Measurements from ENCODE around the gene WWOX. TPM values are rescaled to one million over a fixed set of nuclear protein-coding genes. Genes with fewer than 3 reads are reported as not detected.

WWOX gene
- total and polyA plus RNA-seq, 2 experiments from 2014 or later, result 17.0 to 39.8 TPM

- TF ChIP-seq EZH2phosphoT487 (IDR thresholded peaks at IDR 0.05; ENCODE audit: low read depth, severe bottlenecking, unreplicated experiment) (no peak), CTCF (IDR thresholded peaks at IDR 0.05; ENCODE audit: poor library complexity) (no peak), EZH2 (IDR thresholded peaks at IDR 0.05; ENCODE audit: borderline replicate concordance) (no peak)
- Histone ChIP-seq H2AFZ (no peak overlapping the region), H3K4me1 (ENCODE audit: insufficient read depth) (no peaks in the 10 kb centered on the region), H3K9me2 (replicated peaks; ENCODE audit: insufficient read depth) (no peaks in the 10 kb centered on the region), H3K27ac (no peak overlapping the region), H3K9me3 (ENCODE audit: low read depth) (no peaks in the 10 kb centered on the region), H3K27me3 (no peaks in the 10 kb centered on the region), H3K4me2 (no peak overlapping the region), H3K4me3 (no peak overlapping the region), H3K79me2 (no peaks in the 10 kb centered on the region), H3K36me3 (replicated peaks; ENCODE audit: insufficient read depth, low read depth) (no peaks in the 10 kb centered on the region), H4K20me1 (ENCODE audit: insufficient read depth, poor library complexity, severe bottlenecking) (no peaks in the 10 kb centered on the region)
- DNase-seq (ENCODE audit: low spot score), result no peak
- WGBS (ENCODE audit: low lambda C conversion rate, missing lambda C conversion rate), result 97% methylated on average over 14 of the region's 14 CpGs
These were observed 416.0 kb downstream of the WWOX start for GRCh38 chr16:78515421-78515820.

- no peak overlapping the region for H3K4me3 ChIP-seq
- H3K79me2 ChIP-seq, result no peaks in the 10 kb centered on the region
- WGBS (ENCODE audit: low lambda C conversion rate, missing lambda C conversion rate), result 95% methylated on average over 9 of the region's 9 CpGs
- no peaks in the 10 kb centered on the region for H3K4me1 ChIP-seq (ENCODE audit: insufficient read depth)
- no peaks in the 10 kb centered on the region for H4K20me1 ChIP-seq (ENCODE audit: insufficient read depth, poor library complexity, severe bottlenecking)
- no peaks in the 10 kb centered on the region for H3K9me2 ChIP-seq (replicated peaks; ENCODE audit: insufficient read depth)
- TF ChIP-seq EZH2 (IDR thresholded peaks at IDR 0.05; ENCODE audit: borderline replicate concordance) (no peak), CTCF (IDR thresholded peaks at IDR 0.05; ENCODE audit: poor library complexity) (no peak), EZH2phosphoT487 (IDR thresholded peaks at IDR 0.05; ENCODE audit: low read depth, severe bottlenecking, unreplicated experiment) (no peak)
- no peak overlapping the region for H2AFZ ChIP-seq
- no peak for DNase-seq (ENCODE audit: low spot score)
- H3K9me3 ChIP-seq (ENCODE audit: low read depth), result no peaks in the 10 kb centered on the region
- no peak overlapping the region for H3K4me2 ChIP-seq
- no peaks in the 10 kb centered on the region for H3K36me3 ChIP-seq (replicated peaks; ENCODE audit: insufficient read depth, low read depth)
- H3K27me3 ChIP-seq, result no peaks in the 10 kb centered on the region
- H3K27ac ChIP-seq, result no peak overlapping the region
These were observed 416.7 kb downstream of the WWOX start for GRCh38 chr16:78516006-78516736.

- no peaks in the 10 kb centered on the region for H3K9me3 ChIP-seq (ENCODE audit: low read depth)
- 94% methylated on average over 8 of the region's 8 CpGs for WGBS (ENCODE audit: low lambda C conversion rate, missing lambda C conversion rate)
- H2AFZ ChIP-seq, result no peak overlapping the region
- no peak overlapping the region for H3K4me2 ChIP-seq
- H3K27me3 ChIP-seq, result no peaks in the 10 kb centered on the region
- TF ChIP-seq EZH2 (IDR thresholded peaks at IDR 0.05; ENCODE audit: borderline replicate concordance) (no peak), EZH2phosphoT487 (IDR thresholded peaks at IDR 0.05; ENCODE audit: low read depth, severe bottlenecking, unreplicated experiment) (no peak), CTCF (IDR thresholded peaks at IDR 0.05; ENCODE audit: poor library complexity) (no peak)
- H4K20me1 ChIP-seq (ENCODE audit: insufficient read depth, poor library complexity, severe bottlenecking), result no peaks in the 10 kb centered on the region
- no peak overlapping the region for H3K27ac ChIP-seq
- no peaks in the 10 kb centered on the region for H3K9me2 ChIP-seq (replicated peaks; ENCODE audit: insufficient read depth)
- H3K4me1 ChIP-seq (ENCODE audit: insufficient read depth), result peaks cover 6% of the 10 kb centered on the region
- DNase-seq (ENCODE audit: low spot score), result no peak
- H3K4me3 ChIP-seq, result no peak overlapping the region
- no peaks in the 10 kb centered on the region for H3K79me2 ChIP-seq
- no peaks in the 10 kb centered on the region for H3K36me3 ChIP-seq (replicated peaks; ENCODE audit: insufficient read depth, low read depth)
These were observed 420.4 kb downstream of the WWOX start for GRCh38 chr16:78519896-78520295.

Measured in hepatocyte (in vitro differentiated cells).